ENCODE measurements around the gene MGAT3.

GRCh38 chr22:39502109-39502788, 45.4 kb downstream of the MGAT3 start, which contains the start of gene MIEF1:
- TF ChIP-seq CTCF (IDR thresholded peaks at IDR 0.05 in 8 of 11, conservative IDR thresholded peaks at IDR 0.05 in 3 of 11), result peak in 1 of 11 experiments; percentile 25
- TF ChIP-seq POLR2A (IDR thresholded peaks at IDR 0.05), result no peak
- TF ChIP-seq POLR2AphosphoS5 (IDR thresholded peaks at IDR 0.05), result peak; percentile 91 to 94 (median 91)

Measured in spleen (tissue), 7 donors.